PC-9 (cell line): Measurements from ENCODE around the gene ZFY.
"Not testable (repeated sequence)": the region's sequence is repeated elsewhere in the genome, so short reads cannot be mapped to it uniquely, and the experiment has no call there.

Source experiments
- EZH2 ChIP-seq: fragments of 200-600 bp; sonication (generic); IDR thresholded peaks from 2 replicates; pipeline ENCODE4 v1.8.0; 2017; ENCODE audit warnings: antibody characterized with exemption, low read depth
- TF ChIP-seq, protein P1 (sequence below): fragments of 200-600 bp; sonication (generic); conservative IDR thresholded peaks from 2 replicates; pipeline ENCODE4 v1.6.1; 2017; ENCODE audit warnings: mixed run types, antibody characterized with exemption, mild to moderate bottlenecking, moderate library complexity

DNA sequence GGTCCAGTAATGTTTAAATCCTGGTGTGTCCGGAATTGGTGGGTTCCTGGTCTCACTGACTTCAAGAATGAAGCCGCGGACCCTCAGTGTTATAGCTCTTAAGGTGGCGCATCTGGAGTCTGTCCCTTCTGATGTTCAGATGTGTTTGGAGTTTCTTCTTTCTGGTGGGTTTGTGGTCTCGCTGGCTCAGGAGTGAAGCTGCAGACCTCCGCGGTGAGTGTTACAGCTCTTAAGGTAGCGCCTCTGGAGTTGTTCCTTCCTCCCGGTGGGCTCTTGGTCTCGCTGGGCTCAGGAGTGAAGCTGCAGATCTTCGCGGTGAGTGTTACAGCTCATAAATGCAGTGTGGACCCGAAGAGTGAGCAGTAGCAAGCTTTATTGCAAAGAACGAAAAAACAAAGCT is 62.2 kb downstream of the ZFY start:
- not testable (repeated sequence) for TF ChIP-seq EZH2
- TF ChIP-seq, protein P1, sequence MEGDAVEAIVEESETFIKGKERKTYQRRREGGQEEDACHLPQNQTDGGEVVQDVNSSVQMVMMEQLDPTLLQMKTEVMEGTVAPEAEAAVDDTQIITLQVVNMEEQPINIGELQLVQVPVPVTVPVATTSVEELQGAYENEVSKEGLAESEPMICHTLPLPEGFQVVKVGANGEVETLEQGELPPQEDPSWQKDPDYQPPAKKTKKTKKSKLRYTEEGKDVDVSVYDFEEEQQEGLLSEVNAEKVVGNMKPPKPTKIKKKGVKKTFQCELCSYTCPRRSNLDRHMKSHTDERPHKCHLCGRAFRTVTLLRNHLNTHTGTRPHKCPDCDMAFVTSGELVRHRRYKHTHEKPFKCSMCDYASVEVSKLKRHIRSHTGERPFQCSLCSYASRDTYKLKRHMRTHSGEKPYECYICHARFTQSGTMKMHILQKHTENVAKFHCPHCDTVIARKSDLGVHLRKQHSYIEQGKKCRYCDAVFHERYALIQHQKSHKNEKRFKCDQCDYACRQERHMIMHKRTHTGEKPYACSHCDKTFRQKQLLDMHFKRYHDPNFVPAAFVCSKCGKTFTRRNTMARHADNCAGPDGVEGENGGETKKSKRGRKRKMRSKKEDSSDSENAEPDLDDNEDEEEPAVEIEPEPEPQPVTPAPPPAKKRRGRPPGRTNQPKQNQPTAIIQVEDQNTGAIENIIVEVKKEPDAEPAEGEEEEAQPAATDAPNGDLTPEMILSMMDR: not testable (repeated sequence)
